Neural cell (in vitro differentiated cells): ENCODE data around the gene ERBB2. TPM values are rescaled to one million over a fixed set of nuclear protein-coding genes. Genes with fewer than 3 reads are reported as not detected.

Experiments used
- H2AFZ ChIP-seq: fragments of 200-600, 300-800 bp; sonication (generic), shearing (Covaris generic); 2 replicates; pipeline ENCODE4 v1.6.0; 2014; ENCODE audit warnings: low read depth, mild to moderate bottlenecking, antibody characterized with exemption, low read length, moderate library complexity
- H3F3A ChIP-seq: fragments of 200-600 bp; shearing (Covaris generic); 2 replicates; pipeline ENCODE4 v1.6.1; 2016; ENCODE audit warnings: mild to moderate bottlenecking, moderate library complexity, mixed read lengths, antibody characterized with exemption, low read length; ENCODE audit not compliant: insufficient read depth, poor library complexity, severe bottlenecking
- H3K27ac ChIP-seq: fragments of 200-600, 300-800 bp; sonication (generic), shearing (Covaris generic); 2 replicates; pipeline ENCODE4 v1.5.1; 2014; ENCODE audit warnings: mild to moderate bottlenecking, low read length, moderate library complexity
- H3K27me3 ChIP-seq: fragments of 300-800, 200-600 bp; sonication (generic), shearing (Covaris generic); 2 replicates; pipeline ENCODE4 v1.6.0; 2014; ENCODE audit warnings: mild to moderate bottlenecking, low read depth, low read length, moderate library complexity; ENCODE audit not compliant: insufficient read depth
- H3K36me3 ChIP-seq: fragments of 300-800, 200-600 bp; sonication (generic), shearing (Covaris generic); 2 replicates; pipeline ENCODE4 v1.5.1; 2014; ENCODE audit warnings: mild to moderate bottlenecking, antibody characterized with exemption, low read length, moderate library complexity; ENCODE audit not compliant: insufficient read depth
- H3K4me2 ChIP-seq: fragments of 300-800, 200-600 bp; sonication (generic), shearing (Covaris generic); 2 replicates; pipeline ENCODE4 v1.6.0; 2014; ENCODE audit warnings: mild to moderate bottlenecking, low read length
- H3K4me3 ChIP-seq: fragments of 300-800, 200-600 bp; sonication (generic), shearing (Covaris generic); 2 replicates; pipeline ENCODE4 v1.5.1; 2014; ENCODE audit warnings: mild to moderate bottlenecking, low read length, moderate library complexity
- H3K79me2 ChIP-seq: fragments of 200-600 bp; shearing (Covaris generic); replicated peaks from 2 replicates; pipeline ENCODE4 v1.6.0; 2014; ENCODE audit warnings: mild to moderate bottlenecking, low read length, moderate library complexity; ENCODE audit not compliant: insufficient read depth
- H3K9ac ChIP-seq: fragments of 300-800, 200-600 bp; sonication (generic), shearing (Covaris generic); 2 replicates; pipeline ENCODE4 v1.6.1; 2016; ENCODE audit warnings: mild to moderate bottlenecking, low read length, mixed read lengths
- H3K9me2 ChIP-seq: fragments of 200-600 bp; shearing (Covaris generic); 2 replicates; pipeline ENCODE4 v1.6.1; 2016; ENCODE audit warnings: mild to moderate bottlenecking, low read length, mixed read lengths; ENCODE audit not compliant: insufficient read depth
- H3K9me3 ChIP-seq: fragments of 200-600, 300-800 bp; sonication (generic), shearing (Covaris generic); 2 replicates; pipeline ENCODE4 v1.6.1; 2016; ENCODE audit warnings: mild to moderate bottlenecking, mixed run types, low read length, moderate library complexity, mixed read lengths
- H4K20me1 ChIP-seq: fragments of 200-600 bp; shearing (Covaris generic); 2 replicates; pipeline ENCODE4 v1.6.1; 2016; ENCODE audit warnings: mild to moderate bottlenecking, mixed run types; ENCODE audit not compliant: insufficient read depth
- EP300 ChIP-seq: fragments of 450-650 bp; conservative IDR thresholded peaks from 2 replicates; pipeline ENCODE4 v1.6.1; 2014; ENCODE audit warnings: antibody characterized with exemption, mild to moderate bottlenecking, moderate library complexity; ENCODE audit not compliant: poor library complexity, severe bottlenecking
- EZH2 ChIP-seq: fragments of 200-600, 300-800 bp; shearing (Covaris generic), sonication (generic); IDR thresholded peaks from 2 replicates; pipeline ENCODE4 v1.6.1; 2014; ENCODE audit warnings: antibody characterized with exemption, low read length, borderline replicate concordance, mild to moderate bottlenecking; ENCODE audit not compliant: insufficient read depth, poor library complexity, severe bottlenecking
- MXI1 ChIP-seq: fragments of 450-650 bp; conservative IDR thresholded peaks from 2 replicates; pipeline ENCODE4 v1.6.1; 2014; ENCODE audit warnings: antibody characterized with exemption, mild to moderate bottlenecking; ENCODE audit not compliant: poor library complexity, severe bottlenecking
- POLR2AphosphoS5 ChIP-seq: IDR thresholded peaks from 2 replicates; pipeline ENCODE4 v1.6.1; 2012
- RAD21 ChIP-seq: fragments of 450-650 bp; conservative IDR thresholded peaks from 2 replicates; pipeline ENCODE4 v1.6.1; 2014; ENCODE audit warnings: antibody characterized with exemption, mild to moderate bottlenecking, moderate library complexity
- REST ChIP-seq: IDR thresholded peaks from 2 replicates; pipeline ENCODE4 v1.6.1; 2012; ENCODE audit warnings: borderline replicate concordance
- SMC3 ChIP-seq: fragments of 450-650 bp; conservative IDR thresholded peaks from 2 replicates; pipeline ENCODE4 v1.6.1; 2014; ENCODE audit warnings: antibody characterized with exemption, mild to moderate bottlenecking, moderate library complexity; ENCODE audit not compliant: poor library complexity
- TAF1 ChIP-seq: IDR thresholded peaks from 2 replicates; pipeline ENCODE4 v1.6.1; 2012; ENCODE audit warnings: low read depth
- polyA plus RNA-seq: library from polyadenylated mRNA; depleted of rRNA; stranded (reverse); fragments of >200 nt; gene quantifications from 2 replicates; pipeline ENCODE4 v1.2.3, GENCODE V29; 2014
- TF ChIP-seq, protein P1 (sequence below): fragments of 450-650 bp; IDR thresholded peaks from 2 replicates; pipeline ENCODE4 v1.5.1; 2014; ENCODE audit warnings: antibody characterized with exemption, mild to moderate bottlenecking, moderate library complexity; ENCODE audit not compliant: poor library complexity, severe bottlenecking

The ERBB2 gene
- polyA plus RNA-seq, 1 donor from 2014 or later: 16.0 TPM

DNA sequence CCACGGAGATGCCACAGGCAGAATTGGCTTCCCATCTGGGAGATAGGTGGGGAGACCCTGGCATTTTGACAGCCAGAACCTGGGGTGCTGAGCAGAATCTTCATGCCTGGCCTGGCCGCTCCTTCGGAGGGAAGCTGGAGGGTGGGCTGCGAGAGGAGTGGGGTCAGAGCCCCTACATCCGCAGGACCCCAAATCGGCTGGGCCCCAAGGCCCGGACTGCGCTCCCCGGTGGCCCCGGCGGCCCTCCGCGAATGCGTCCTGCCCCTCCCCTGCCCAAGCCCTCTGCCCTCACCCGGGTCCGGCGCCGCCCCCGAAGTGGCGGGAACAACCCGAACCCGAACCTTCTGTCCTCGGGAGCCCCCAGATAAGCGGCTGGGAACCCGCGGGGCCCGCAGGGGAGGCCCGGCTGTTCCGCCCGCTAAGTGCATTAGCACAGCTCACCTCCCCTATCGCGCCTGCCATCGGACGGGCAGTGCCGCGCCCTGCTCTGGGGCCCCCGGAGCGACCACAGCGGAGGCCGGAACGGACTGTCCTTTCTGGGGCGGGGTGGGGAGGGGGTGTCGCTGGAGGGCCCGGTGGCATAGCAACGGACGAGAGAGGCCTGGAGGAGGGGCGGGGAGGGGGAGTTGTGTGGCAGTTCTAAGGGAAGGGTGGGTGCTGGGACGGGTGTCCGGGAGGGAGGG is 32.5 kb upstream of the ERBB2 start:
- TF ChIP-seq REST (no peak), RAD21 (no peak), EP300 (no peak), POLR2AphosphoS5 (no peak), TAF1 (no peak), MXI1 (no peak), SMC3 (no peak), EZH2 (no peak)
- TF ChIP-seq, protein P1, sequence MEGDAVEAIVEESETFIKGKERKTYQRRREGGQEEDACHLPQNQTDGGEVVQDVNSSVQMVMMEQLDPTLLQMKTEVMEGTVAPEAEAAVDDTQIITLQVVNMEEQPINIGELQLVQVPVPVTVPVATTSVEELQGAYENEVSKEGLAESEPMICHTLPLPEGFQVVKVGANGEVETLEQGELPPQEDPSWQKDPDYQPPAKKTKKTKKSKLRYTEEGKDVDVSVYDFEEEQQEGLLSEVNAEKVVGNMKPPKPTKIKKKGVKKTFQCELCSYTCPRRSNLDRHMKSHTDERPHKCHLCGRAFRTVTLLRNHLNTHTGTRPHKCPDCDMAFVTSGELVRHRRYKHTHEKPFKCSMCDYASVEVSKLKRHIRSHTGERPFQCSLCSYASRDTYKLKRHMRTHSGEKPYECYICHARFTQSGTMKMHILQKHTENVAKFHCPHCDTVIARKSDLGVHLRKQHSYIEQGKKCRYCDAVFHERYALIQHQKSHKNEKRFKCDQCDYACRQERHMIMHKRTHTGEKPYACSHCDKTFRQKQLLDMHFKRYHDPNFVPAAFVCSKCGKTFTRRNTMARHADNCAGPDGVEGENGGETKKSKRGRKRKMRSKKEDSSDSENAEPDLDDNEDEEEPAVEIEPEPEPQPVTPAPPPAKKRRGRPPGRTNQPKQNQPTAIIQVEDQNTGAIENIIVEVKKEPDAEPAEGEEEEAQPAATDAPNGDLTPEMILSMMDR: no peak
- H3F3A ChIP-seq: no peaks in the 10 kb centered on the region
- H3K4me3 ChIP-seq: no peak overlapping the region
- no peaks in the 10 kb centered on the region for H3K79me2 ChIP-seq
- no peak overlapping the region for H2AFZ ChIP-seq
- no peaks in the 10 kb centered on the region for H3K9me2 ChIP-seq
- peaks cover 19% of the 10 kb centered on the region for H3K27me3 ChIP-seq
- H3K9me3 ChIP-seq: no peaks in the 10 kb centered on the region
- H4K20me1 ChIP-seq: no peaks in the 10 kb centered on the region
- H3K4me2 ChIP-seq: no peak overlapping the region
- no peak overlapping the region for H3K27ac ChIP-seq
- no peak overlapping the region for H3K9ac ChIP-seq
- H3K36me3 ChIP-seq: no peaks in the 10 kb centered on the region

- Histone ChIP-seq H3K9me2 (no peaks in the 10 kb centered on the region), H3K27me3 (peaks cover 19% of the 10 kb centered on the region), H3K4me2 (peak within 1 kb of the TSS; percentile 14), H3K79me2 (no peaks in the 10 kb centered on the region), H3K36me3 (no peaks in the 10 kb centered on the region), H3K4me3 (peak within 1 kb of the TSS; percentile 56), H3K9me3 (no peaks in the 10 kb centered on the region), H2AFZ (no peak within 1 kb of the TSS), H3K9ac (peak within 1 kb of the TSS; percentile 42), H3F3A (no peaks in the 10 kb centered on the region), H3K27ac (no peak within 1 kb of the TSS), H4K20me1 (no peaks in the 10 kb centered on the region)
- peak; percentile 52 for TF ChIP-seq RAD21
- TF ChIP-seq REST: no peak
- peak; percentile 22 for TF ChIP-seq POLR2AphosphoS5
- no peak for TF ChIP-seq EP300
- no peak for TF ChIP-seq EZH2
- peak; percentile 70 for TF ChIP-seq SMC3
- TF ChIP-seq, protein P1: peak; percentile 79
- no peak for TF ChIP-seq TAF1
- no peak for TF ChIP-seq MXI1
Measured at GRCh38 chr17:39667945-39668924, 31.6 kb upstream of the ERBB2 start, which contains the start of gene PNMT. Gene PNMT (plus strand): TSS chr17:39668453. CDS start chr17:39668476, 23 bp downstream.
